ENCODE data around the gene TVP23A. TPM values are rescaled to one million over a fixed set of nuclear protein-coding genes. Genes with fewer than 3 reads are reported as not detected.

TVP23A gene
- total RNA-seq, 1 donor from 2014 or later: 0.45 TPM

Other genes with a start within 250 kb of the TVP23A start
- gene EMP2, start 238.2 kb downstream of the TVP23A start, total RNA-seq: 68.1 TPM
- not detected for gene TEKT5, start 123.9 kb downstream of the TVP23A start, total RNA-seq
- gene NUBP1, start 75.0 kb downstream of the TVP23A start, total RNA-seq: 32.9 TPM
- gene CIITA, start 58.4 kb upstream of the TVP23A start, total RNA-seq: 10.0 TPM
- 41.6 TPM for gene DEXI, start 123.7 kb upstream of the TVP23A start, total RNA-seq
- 27.5 TPM for gene CLEC16A, start 125.8 kb upstream of the TVP23A start, total RNA-seq

Data from mesenteric fat pad (tissue), 1 donor.